Esophagus muscularis mucosa (tissue), 4 donors: Measurements from ENCODE around the gene VIL1.

Experiments
- CTCF ChIP-seq, 3 experiments: fragments of 200-600 bp in 2 of 3; fragments of 450-650 bp in 1 of 3; sonication (generic) in 2 of 3; IDR thresholded peaks; one replicate each; pipeline ENCODE4 v1.5.1; 2017 to 2019; ENCODE audit warnings: antibody characterized with exemption in 3 of 3, mild to moderate bottlenecking in 2 of 3, moderate library complexity in 1 of 3
- EP300 ChIP-seq: sonication (generic); formaldehyde crosslinking; IDR thresholded peaks from one replicate; pipeline ENCODE4 v1.6.1; 2017; ENCODE audit warnings: antibody characterized with exemption
- POLR2A ChIP-seq: fragments of 450-650 bp; IDR thresholded peaks from one replicate; pipeline ENCODE4 v1.6.1; 2017; ENCODE audit warnings: antibody characterized with exemption, moderate library complexity, mild to moderate bottlenecking, low read depth

- TF ChIP-seq CTCF (IDR thresholded peaks at IDR 0.05) (no peak), POLR2A (no peak), EP300 (no peak)
Measured at GRCh38 chr2:218501665-218502064, 82.7 kb downstream of the VIL1 start.
